ENCODE measurements around the gene NPIPA5.
"Not testable (repeated sequence)": the region's sequence is repeated elsewhere in the genome, so short reads cannot be mapped to it uniquely, and the experiment has no call there.

Gene NPIPA5

DNA sequence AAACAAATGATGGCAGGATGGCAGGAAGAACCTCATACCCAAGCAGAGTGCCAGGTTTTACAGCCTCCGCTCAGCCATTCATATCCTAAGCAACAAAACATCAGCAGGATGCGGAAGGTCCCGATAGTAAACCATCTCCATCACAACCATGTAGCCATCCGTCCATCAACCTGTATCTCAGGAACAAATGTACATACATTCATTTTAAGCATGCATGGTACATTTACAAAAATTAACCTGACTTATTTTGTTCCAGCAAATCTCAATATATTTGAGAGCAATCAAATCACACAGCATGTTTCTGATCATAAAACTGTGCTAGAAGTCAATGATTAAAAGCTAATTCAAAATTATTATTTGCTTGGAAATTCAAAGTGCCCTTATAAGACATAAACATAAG lies at the start of gene NPIPA5:
TSS of gene NPIPA5 (minus strand) at position 101 of the 400 bp plus-strand sequence. CDS start at position 101, 0 bp downstream.
- DNase-seq (ENCODE audit: low read depth in 2 of 2) = not testable (repeated sequence)

- peak; percentile 23 to 30 for DNase-seq (ENCODE audit: low read depth in 2 of 2)
Measured at GRCh38 chr16:15427648-15428239, 49.6 kb upstream of the NPIPA5 start.

GRCh38 chr16:15426796-15427195 lies 48.7 kb upstream of the NPIPA5 start:
- DNase-seq (ENCODE audit: low read depth in 2 of 2) = no peak

DNA sequence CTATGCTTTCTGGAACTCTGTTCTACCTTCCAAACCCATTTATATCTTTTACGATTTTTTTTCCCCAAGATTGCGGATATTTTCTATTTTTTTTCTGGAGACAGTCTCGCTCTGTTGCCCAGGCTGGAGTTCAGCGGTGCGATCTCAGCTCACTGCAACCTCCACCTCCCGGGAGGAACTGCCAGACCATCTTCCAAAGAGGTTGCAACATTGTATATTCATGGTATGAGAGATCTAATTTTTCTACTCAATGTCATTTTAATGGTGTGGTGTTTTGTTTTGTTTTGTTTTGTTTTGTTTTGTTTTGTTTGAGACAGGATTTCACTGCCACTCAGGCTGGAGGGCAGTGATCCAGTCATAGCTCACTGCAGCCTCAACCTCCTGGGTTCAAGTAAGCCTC lies 47.8 kb upstream of the NPIPA5 start:
- no peak for DNase-seq (ENCODE audit: low read depth in 2 of 2)

- DNase-seq (ENCODE audit: low read depth in 2 of 2) = no peak
Measured at GRCh38 chr16:15422222-15422621, 44.1 kb upstream of the NPIPA5 start.

DNA sequence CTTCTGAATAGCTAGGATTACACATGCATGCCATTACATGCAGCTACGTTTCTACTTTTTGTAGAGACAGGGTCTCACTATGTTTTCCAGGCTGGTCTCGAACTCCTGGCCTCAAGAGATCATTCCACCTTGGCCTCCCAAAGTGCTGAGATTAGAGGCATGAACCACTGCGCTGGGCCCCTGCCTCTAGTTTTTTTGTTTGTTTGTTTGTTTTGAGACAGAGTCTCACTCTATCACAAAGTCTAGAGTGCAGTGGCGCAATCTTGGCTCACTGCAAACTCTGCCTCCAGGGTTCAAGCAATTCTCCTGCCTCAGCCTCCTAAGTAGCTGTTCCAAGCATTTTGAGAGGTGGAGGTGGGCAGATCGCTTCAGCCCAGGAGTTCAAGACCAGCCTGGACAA lies 43.6 kb upstream of the NPIPA5 start:
- DNase-seq (ENCODE audit: low read depth in 2 of 2) = not testable (repeated sequence)

DNA sequence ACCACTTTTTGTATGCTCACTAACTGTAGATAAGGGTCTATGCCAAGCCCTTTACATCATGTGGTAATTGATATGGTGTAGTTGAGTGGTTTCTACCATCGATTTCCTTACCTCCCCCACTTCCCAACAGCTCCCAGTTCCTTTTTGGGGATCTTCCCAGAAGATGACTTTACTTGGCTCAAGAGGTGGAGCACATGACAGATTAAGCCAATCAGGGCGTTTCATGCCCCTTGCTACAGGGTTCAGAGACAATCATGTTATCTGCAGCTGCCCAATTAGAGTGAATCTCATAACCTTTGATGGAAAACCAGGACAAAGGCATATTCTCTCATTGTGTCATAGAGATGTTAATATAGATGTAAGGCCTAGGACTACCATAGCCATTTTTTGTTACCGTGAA lies 40.1 kb upstream of the NPIPA5 start:
- no peak for DNase-seq (ENCODE audit: low read depth in 2 of 2)

- DNase-seq (ENCODE audit: low read depth in 2 of 2) = no peak
Measured at GRCh38 chr16:15417197-15417596, 39.1 kb upstream of the NPIPA5 start.

- no peak for DNase-seq (ENCODE audit: low read depth in 2 of 2)
Measured at GRCh38 chr16:15415511-15415985, 37.5 kb upstream of the NPIPA5 start.

DNA sequence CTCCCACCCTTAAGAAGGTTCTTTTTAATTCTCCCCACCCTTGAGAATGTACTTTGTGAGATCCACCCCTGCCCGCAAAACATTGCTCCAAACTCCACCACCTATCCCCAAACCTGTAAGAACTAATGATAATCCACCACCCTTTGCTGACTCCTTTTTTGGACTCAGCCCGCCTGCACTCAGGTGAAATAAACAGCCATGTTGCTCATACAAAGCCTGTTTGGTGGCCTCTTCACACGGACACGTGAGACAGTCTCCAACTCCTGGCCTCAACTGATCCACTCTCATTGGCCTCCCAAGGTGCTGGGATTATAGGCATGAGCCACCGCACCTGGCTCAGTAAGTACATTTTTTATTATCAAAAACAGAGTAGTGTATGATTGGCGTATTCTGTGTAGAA lies 31.4 kb upstream of the NPIPA5 start:
- DNase-seq (ENCODE audit: low read depth in 2 of 2) = not testable (repeated sequence)

- not testable (repeated sequence) for DNase-seq (ENCODE audit: low read depth in 2 of 2)
Measured at GRCh38 chr16:15407756-15408155, 29.7 kb upstream of the NPIPA5 start.

DNA sequence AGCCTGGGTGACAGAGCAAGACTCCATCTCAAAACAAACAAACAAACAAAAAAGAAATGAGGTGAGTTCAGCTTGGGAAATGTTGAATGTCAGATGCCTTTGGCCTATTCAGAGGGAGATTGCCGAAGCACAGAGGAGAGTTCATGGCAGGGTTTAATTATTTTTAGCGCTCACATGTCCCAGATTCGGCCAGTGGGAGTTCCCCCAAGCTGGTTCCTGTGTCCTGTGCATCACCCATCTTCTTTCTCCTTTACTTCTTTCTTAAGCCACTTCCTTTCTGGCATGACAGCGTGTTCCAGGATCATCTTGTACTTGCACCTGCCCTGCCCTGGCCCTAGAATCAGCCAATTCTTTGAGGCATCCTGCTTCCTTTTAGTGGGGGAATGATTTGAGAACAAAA lies 26.7 kb upstream of the NPIPA5 start:
- no peak for DNase-seq (ENCODE audit: low read depth in 2 of 2)

GRCh38 chr16:15404091-15404490 lies 26.0 kb upstream of the NPIPA5 start:
- not testable (repeated sequence) for DNase-seq (ENCODE audit: low read depth in 2 of 2)

DNA sequence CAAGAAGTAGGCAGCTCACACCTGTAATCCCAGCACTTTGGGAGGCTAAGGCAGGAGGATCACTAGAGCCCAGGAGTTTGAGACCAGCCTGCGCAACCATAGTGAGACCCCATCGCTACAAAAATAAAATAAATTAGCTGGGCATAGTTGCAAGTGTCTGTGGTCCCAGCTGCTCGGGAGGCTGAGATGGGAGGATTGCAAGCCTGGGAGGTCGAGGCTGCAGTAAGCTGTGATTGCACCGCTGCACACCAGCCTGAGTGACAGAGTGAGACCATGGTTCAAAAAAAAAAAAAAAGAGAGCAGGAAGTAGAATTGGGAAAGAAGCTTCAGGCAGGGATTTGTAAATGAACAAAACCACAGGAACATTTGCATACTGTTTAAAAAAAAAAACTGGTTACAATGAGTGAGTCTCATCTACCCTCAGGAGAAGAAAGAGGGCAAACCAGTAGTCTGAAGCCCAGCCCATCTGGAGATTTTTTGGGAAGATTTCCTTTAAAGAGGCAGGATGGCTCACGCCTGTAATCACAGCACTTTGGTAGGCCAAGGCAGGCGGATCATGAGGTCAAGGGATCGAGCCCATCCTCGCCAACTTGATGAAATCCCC lies 25.4 kb upstream of the NPIPA5 start:
- DNase-seq (ENCODE audit: low read depth in 2 of 2) = no peak

GRCh38 chr16:15401972-15402371 lies 23.9 kb upstream of the NPIPA5 start:
- no peak for DNase-seq (ENCODE audit: low read depth in 2 of 2)

DNA sequence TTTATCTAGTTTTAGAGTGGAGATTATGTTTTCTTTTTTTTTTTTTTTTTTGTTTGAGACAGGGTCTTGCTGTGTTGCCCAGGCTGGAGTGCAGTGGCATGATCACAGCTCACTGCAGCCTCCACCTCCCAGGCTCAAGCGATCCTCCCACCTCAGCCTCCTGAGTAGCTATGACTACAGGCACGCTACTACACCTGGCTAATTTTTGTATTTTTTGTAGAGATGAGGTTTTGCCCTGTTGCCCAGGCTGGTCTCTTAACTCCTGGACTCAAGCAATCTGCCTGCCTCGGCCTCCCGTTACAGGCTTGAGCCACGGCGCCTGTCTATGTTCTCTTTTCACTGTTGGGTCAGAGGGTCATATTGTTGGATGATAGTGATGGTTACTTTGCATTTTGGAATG lies 22.2 kb upstream of the NPIPA5 start:
- DNase-seq (ENCODE audit: low read depth in 2 of 2) = not testable (repeated sequence)

- no peak for DNase-seq (ENCODE audit: low read depth in 2 of 2)
Measured at GRCh38 chr16:15399317-15399716, 21.2 kb upstream of the NPIPA5 start.

GRCh38 chr16:15398618-15399316 lies 20.7 kb upstream of the NPIPA5 start:
- no peak for DNase-seq (ENCODE audit: low read depth in 2 of 2)

DNA sequence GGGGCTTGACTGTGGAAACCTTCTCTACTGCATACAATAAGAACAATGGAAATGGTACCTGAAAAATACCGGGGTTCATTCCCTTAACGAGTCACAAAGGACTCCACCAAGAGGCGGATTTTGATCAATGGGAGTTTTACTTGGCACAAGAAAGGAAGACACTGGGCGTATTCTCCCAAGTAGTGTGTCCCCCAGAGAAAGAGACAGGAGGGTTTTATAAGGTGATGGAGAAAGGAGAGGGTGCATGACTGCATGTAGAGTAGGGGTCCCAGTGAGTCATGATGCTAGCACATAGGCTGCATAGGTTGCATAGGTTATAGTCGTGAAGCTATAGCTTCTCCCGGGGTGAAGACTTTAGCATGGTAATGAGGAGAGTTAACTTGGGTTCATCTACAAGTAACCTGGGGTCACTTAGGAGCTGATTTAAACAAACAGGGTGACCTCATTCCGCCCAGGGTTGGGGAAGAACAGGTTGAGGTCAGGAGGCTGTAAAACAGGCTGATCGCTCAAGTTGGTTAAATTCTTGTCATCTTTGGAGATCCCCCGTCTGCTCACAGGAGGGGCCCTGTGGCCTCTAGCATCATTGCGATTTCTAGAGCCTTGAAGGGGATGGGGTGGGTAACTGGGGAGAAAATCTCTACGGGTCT lies 19.0 kb upstream of the NPIPA5 start:
- no peak for DNase-seq (ENCODE audit: low read depth in 2 of 2)

GRCh38 chr16:15396509-15396829 lies 18.4 kb upstream of the NPIPA5 start:
- DNase-seq (ENCODE audit: low read depth in 2 of 2) = not testable (repeated sequence)

- DNase-seq (ENCODE audit: low read depth in 2 of 2) = not testable (repeated sequence)
Measured at GRCh38 chr16:15395631-15396508, 17.8 kb upstream of the NPIPA5 start, which contains the start of gene MPV17L. TSS of gene MPV17L (plus strand) at chr16:15395754. CDS start at chr16:15395898, 144 bp downstream.

Data from activated CD8-positive, alpha-beta memory T cell treated with anti-CD3 and anti-CD28 coated beads for 4 hours (primary cell).